Coronary artery (tissue), 2 donors: Measurements from ENCODE around the gene PELI2.

Source experiments
- DNase-seq: peaks from one replicate; pipeline ENCODE4 v3.0.0-alpha.2; 2017; ENCODE audit warnings: low spot score
- H3K27ac ChIP-seq, 2 donors: fragments of 200-600 bp; sonication (generic); one replicate each; pipeline ENCODE4 v1.5.1; 2016 to 2019
- H3K4me3 ChIP-seq: fragments of 200-600 bp; sonication (generic); 2 replicates; pipeline ENCODE4 v1.5.1; 2016; ENCODE audit warnings: mild to moderate bottlenecking, moderate library complexity
- CTCF ChIP-seq: fragments of 200-600 bp; sonication (generic); IDR thresholded peaks from one replicate; pipeline ENCODE4 v1.5.1; 2019; ENCODE audit warnings: antibody characterized with exemption

PELI2 gene

GRCh38 chr14:56282179-56282578, 164.0 kb downstream of the PELI2 start:
- H3K27ac ChIP-seq = no peak overlapping the region
- DNase-seq = no peak
- no peak for TF ChIP-seq CTCF
- H3K4me3 ChIP-seq = no peak overlapping the region

- DNase-seq = no peak
- TF ChIP-seq CTCF = no peak
- no peak overlapping the region for H3K27ac ChIP-seq
- H3K4me3 ChIP-seq = no peak overlapping the region
These were observed 166.4 kb downstream of the PELI2 start for GRCh38 chr14:56284641-56285040.

- Histone ChIP-seq H3K4me3 (no peak overlapping the region), H3K27ac (no peak overlapping the region)
- no peak for DNase-seq
- no peak for TF ChIP-seq CTCF
These were observed 170.9 kb downstream of the PELI2 start for GRCh38 chr14:56289155-56289554.

- H3K27ac ChIP-seq = no peak overlapping the region
- H3K4me3 ChIP-seq = no peak overlapping the region
- DNase-seq = no peak
- TF ChIP-seq CTCF = no peak
These were observed 172.0 kb downstream of the PELI2 start for GRCh38 chr14:56290195-56290594.

- no peak overlapping the region for H3K4me3 ChIP-seq
- TF ChIP-seq CTCF = no peak
- H3K27ac ChIP-seq = no peak overlapping the region
- DNase-seq = no peak
These were observed 174.8 kb downstream of the PELI2 start for GRCh38 chr14:56292970-56293369.

GRCh38 chr14:56293506-56293905, 175.3 kb downstream of the PELI2 start:
- Histone ChIP-seq H3K4me3 (no peak overlapping the region), H3K27ac (no peak overlapping the region)
- DNase-seq = no peak
- TF ChIP-seq CTCF = no peak

- no peak for TF ChIP-seq CTCF
- DNase-seq = no peak
- no peak overlapping the region for H3K27ac ChIP-seq
- no peak overlapping the region for H3K4me3 ChIP-seq
These were observed 175.9 kb downstream of the PELI2 start for GRCh38 chr14:56294128-56294527.
